Stimulated activated CD4-positive, alpha-beta T cell treated with anti-CD3 and anti-CD28 coated beads, Interleukin-2, amount 100 ng/mL, for 4 hours (primary cell): ENCODE measurements around the gene ANXA9.

Experiments used
- DNase-seq: peaks from one replicate; pipeline ENCODE4 v3.0.0-alpha.2; 2020; ENCODE audit warnings: low read depth

Gene ANXA9

GRCh38 chr1:150974580-150975478 lies 7.3 kb upstream of the ANXA9 start, which contains the start of gene CERS2:
CERS2 (minus strand) TSS chr1:150974835; CDS start chr1:150969090, 5,745 bp downstream.
- DNase-seq = peak; percentile 65

- DNase-seq = no peak
Observed at GRCh38 chr1:150976401-150976821, 5.7 kb upstream of the ANXA9 start.

GRCh38 chr1:150976879-150977694 lies 5.0 kb upstream of the ANXA9 start:
- DNase-seq = peak; percentile 58

- peak; percentile 80 for DNase-seq
Observed at GRCh38 chr1:150979092-150980056, 2.7 kb upstream of the ANXA9 start.

- no peak for DNase-seq
Observed at GRCh38 chr1:150981177-150981804, 801 bp upstream of the ANXA9 start.

- no peak for DNase-seq
Observed at GRCh38 chr1:150985179-150985825, 3.2 kb downstream of the ANXA9 start.

- DNase-seq = no peak
Observed at GRCh38 chr1:150987924-150988323, 5.8 kb downstream of the ANXA9 start.

- no peak for DNase-seq
Observed at GRCh38 chr1:150992626-150993025, 10.5 kb downstream of the ANXA9 start.

GRCh38 chr1:150994248-150994647 lies 12.2 kb downstream of the ANXA9 start:
- no peak for DNase-seq

- no peak for DNase-seq
Observed at GRCh38 chr1:150995460-150995859, 13.4 kb downstream of the ANXA9 start.

- DNase-seq = no peak
Observed at GRCh38 chr1:150995896-150996295, 13.8 kb downstream of the ANXA9 start.

GRCh38 chr1:150997126-150997872 lies 15.2 kb downstream of the ANXA9 start:
- DNase-seq = no peak

GRCh38 chr1:150997949-150998348 lies 15.9 kb downstream of the ANXA9 start:
- DNase-seq = no peak

GRCh38 chr1:150999051-150999674 lies 17.1 kb downstream of the ANXA9 start:
- DNase-seq = no peak

GRCh38 chr1:150999926-151000325 lies 17.8 kb downstream of the ANXA9 start:
- no peak for DNase-seq

- no peak for DNase-seq
Observed at GRCh38 chr1:151000408-151000807, 18.3 kb downstream of the ANXA9 start.

- DNase-seq = no peak
Observed at GRCh38 chr1:151001602-151002001, 19.5 kb downstream of the ANXA9 start.

GRCh38 chr1:151002051-151002450 lies 20.0 kb downstream of the ANXA9 start:
- no peak for DNase-seq

GRCh38 chr1:151002611-151003010 lies 20.5 kb downstream of the ANXA9 start:
- DNase-seq = no peak
